ENCODE results near the gene OVOL1. TPM values are rescaled to one million over a fixed set of nuclear protein-coding genes. Genes with fewer than 3 reads are reported as not detected.

OVOL1 gene
- polyA plus RNA-seq, 3 donors = 0.08 TPM; not detected in 2

- Histone ChIP-seq H3K9ac (ENCODE audit: insufficient read depth, low read length, poor library complexity, severe bottlenecking) (no peak overlapping the region), H3K36me3 (replicated peaks in 1 of 2; ENCODE audit: control insufficient read depth in 1 of 2, insufficient read depth in 2 of 2, low read length in 2 of 2) (no peaks in the 10 kb centered on the region), H3K79me2 (ENCODE audit: insufficient read depth, low read length) (no peaks in the 10 kb centered on the region), H3K4me2 (replicated peaks; ENCODE audit: extremely low read depth, low read length, poor library complexity, severe bottlenecking) (no peak overlapping the region), H4K20me1 (ENCODE audit: insufficient read depth, low read length) (no peaks in the 10 kb centered on the region), H3K4me1 (ENCODE audit: control insufficient read depth in 1 of 2, insufficient read depth in 2 of 2, low read length in 2 of 2) (peaks cover 0 to 7% of the 10 kb centered on the region in 2 donors), H3K27me3 (ENCODE audit: control insufficient read depth in 2 of 2, insufficient read depth in 2 of 2, low read length in 2 of 2) (no peaks in the 10 kb centered on the region), H2AFZ (ENCODE audit: insufficient read depth, low read depth, low read length, poor library complexity, severe bottlenecking) (no peak overlapping the region), H3K4me3 (replicated peaks in 1 of 3; ENCODE audit: low read depth in 2 of 3, low read length in 3 of 3) (no peak overlapping the region), H3K27ac (ENCODE audit: low read depth in 1 of 2, low read length in 2 of 2) (no peak overlapping the region), H3K9me3 (replicated peaks in 1 of 2; ENCODE audit: control insufficient read depth in 1 of 2, insufficient read depth in 1 of 2, low read length in 2 of 2) (no peaks in the 10 kb centered on the region)
- Mint-ChIP-seq H3K27ac (no peak overlapping the region), H3K9me3 (peaks cover 0 to 2% (median 0%) of the 10 kb centered on the region in 7 donors), H3K36me3 (no peaks in the 10 kb centered on the region), H3K27me3 (ENCODE audit: low read depth in 3 of 3) (peaks cover 0 to 3% (median 1%) of the 10 kb centered on the region in 3 donors), H3K4me3 (no peak overlapping the region), H3K4me1 (peaks cover 6% of the 10 kb centered on the region)
- intact Hi-C loops (cut with micrococcal nuclease) = loop anchor here in 1 of 2 donors (1.0 kb wide), 1 partner anchor 75 kb away; no protein-coding TSS in a partner anchor
- DNase-seq = no peak
- TF ChIP-seq CTCF (IDR thresholded peaks at IDR 0.05) = no peak
- WGBS (ENCODE audit: insufficient coverage) = 91% methylated on average over 8 of the region's 10 CpGs
Measured at GRCh38 chr11:65743681-65744025, 43.2 kb upstream of the OVOL1 start.

- peak; percentile 53 to 71 (median 65) for DNase-seq
- Histone ChIP-seq H3K9me3 (replicated peaks in 1 of 2; ENCODE audit: control insufficient read depth in 1 of 2, insufficient read depth in 1 of 2, low read length in 2 of 2) (no peaks in the 10 kb centered on the region), H2AFZ (ENCODE audit: insufficient read depth, low read depth, low read length, poor library complexity, severe bottlenecking) (peak overlapping the region; percentile 15), H3K4me1 (ENCODE audit: control insufficient read depth in 1 of 2, insufficient read depth in 2 of 2, low read length in 2 of 2) (peaks cover 0 to 7% of the 10 kb centered on the region in 2 donors), H3K36me3 (replicated peaks in 1 of 2; ENCODE audit: control insufficient read depth in 1 of 2, insufficient read depth in 2 of 2, low read length in 2 of 2) (no peaks in the 10 kb centered on the region), H3K27ac (ENCODE audit: low read depth in 1 of 2, low read length in 2 of 2) (no peak overlapping the region), H3K4me3 (replicated peaks in 1 of 3; ENCODE audit: low read depth in 2 of 3, low read length in 3 of 3) (no peak overlapping the region), H4K20me1 (ENCODE audit: insufficient read depth, low read length) (no peaks in the 10 kb centered on the region), H3K9ac (ENCODE audit: insufficient read depth, low read length, poor library complexity, severe bottlenecking) (no peak overlapping the region), H3K27me3 (ENCODE audit: control insufficient read depth in 2 of 2, insufficient read depth in 2 of 2, low read length in 2 of 2) (no peaks in the 10 kb centered on the region), H3K79me2 (ENCODE audit: insufficient read depth, low read length) (no peaks in the 10 kb centered on the region), H3K4me2 (replicated peaks; ENCODE audit: extremely low read depth, low read length, poor library complexity, severe bottlenecking) (no peak overlapping the region)
- Mint-ChIP-seq H3K9me3 (peaks cover 0 to 2% (median 0%) of the 10 kb centered on the region in 7 donors), H3K4me3 (no peak overlapping the region), H3K4me1 (peaks cover 6% of the 10 kb centered on the region), H3K27me3 (ENCODE audit: low read depth in 3 of 3) (peaks cover 0 to 3% (median 1%) of the 10 kb centered on the region in 3 donors), H3K27ac (no peak overlapping the region), H3K36me3 (no peaks in the 10 kb centered on the region)
- intact Hi-C loops (cut with micrococcal nuclease) = loop anchor here in 1 of 2 donors (1.0 kb wide), 1 partner anchor 74 kb away; no protein-coding TSS in a partner anchor
- 79% methylated on average over 17 of the region's 18 CpGs for WGBS (ENCODE audit: insufficient coverage)
- no peak for TF ChIP-seq CTCF (IDR thresholded peaks at IDR 0.05)
Measured at GRCh38 chr11:65744026-65744698, 42.7 kb upstream of the OVOL1 start.
